PC-3 (cell line): ENCODE data around the gene SIX2.

ENCODE experiments used
- EZH2 ChIP-seq: fragments of 300-600 bp; sonication (generic); IDR thresholded peaks from one replicate; pipeline ENCODE4 v1.6.1; 2017; ENCODE audit warnings: antibody characterized with exemption, mild to moderate bottlenecking, low read length; ENCODE audit not compliant: unreplicated experiment
- TF ChIP-seq, protein P1 (sequence below): fragments of 300-600 bp; sonication (generic); conservative IDR thresholded peaks from 2 replicates; pipeline ENCODE4 v1.5.1; 2017; ENCODE audit warnings: antibody characterized with exemption, low read depth, mild to moderate bottlenecking, low read length

DNA sequence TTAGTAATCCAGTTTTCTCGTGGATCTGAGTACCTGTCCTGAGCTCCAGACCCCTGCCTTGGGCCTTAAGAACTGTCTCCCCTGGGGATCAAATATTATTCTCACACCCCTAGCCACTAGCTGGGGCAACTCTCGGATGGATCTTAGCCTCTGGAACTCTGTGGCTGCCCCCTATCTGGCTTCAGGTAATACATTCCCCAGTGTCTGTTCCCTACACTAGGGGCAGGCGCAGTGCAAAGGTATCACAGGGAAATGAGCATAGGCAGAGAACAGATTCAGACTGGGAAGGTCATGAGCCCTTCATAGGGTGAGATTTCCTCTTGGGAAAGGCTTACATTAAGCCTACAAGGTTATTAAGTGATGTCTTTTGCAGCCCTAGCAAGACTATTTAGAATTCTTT is 11.2 kb upstream of the SIX2 start:
- TF ChIP-seq, protein P1, sequence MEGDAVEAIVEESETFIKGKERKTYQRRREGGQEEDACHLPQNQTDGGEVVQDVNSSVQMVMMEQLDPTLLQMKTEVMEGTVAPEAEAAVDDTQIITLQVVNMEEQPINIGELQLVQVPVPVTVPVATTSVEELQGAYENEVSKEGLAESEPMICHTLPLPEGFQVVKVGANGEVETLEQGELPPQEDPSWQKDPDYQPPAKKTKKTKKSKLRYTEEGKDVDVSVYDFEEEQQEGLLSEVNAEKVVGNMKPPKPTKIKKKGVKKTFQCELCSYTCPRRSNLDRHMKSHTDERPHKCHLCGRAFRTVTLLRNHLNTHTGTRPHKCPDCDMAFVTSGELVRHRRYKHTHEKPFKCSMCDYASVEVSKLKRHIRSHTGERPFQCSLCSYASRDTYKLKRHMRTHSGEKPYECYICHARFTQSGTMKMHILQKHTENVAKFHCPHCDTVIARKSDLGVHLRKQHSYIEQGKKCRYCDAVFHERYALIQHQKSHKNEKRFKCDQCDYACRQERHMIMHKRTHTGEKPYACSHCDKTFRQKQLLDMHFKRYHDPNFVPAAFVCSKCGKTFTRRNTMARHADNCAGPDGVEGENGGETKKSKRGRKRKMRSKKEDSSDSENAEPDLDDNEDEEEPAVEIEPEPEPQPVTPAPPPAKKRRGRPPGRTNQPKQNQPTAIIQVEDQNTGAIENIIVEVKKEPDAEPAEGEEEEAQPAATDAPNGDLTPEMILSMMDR: no peak
- no peak for TF ChIP-seq EZH2
